ENCODE results near the gene PCNA.

- TF ChIP-seq POLR2AphosphoS5 (IDR thresholded peaks at IDR 0.05) (no peak), CTCF (IDR thresholded peaks at IDR 0.05) (no peak), POLR2A (IDR thresholded peaks at IDR 0.05) (no peak)
These were observed 23.3 kb downstream of the PCNA start for GRCh38 chr20:5096463-5096862.

All from transverse colon (tissue), 4 donors.